ENCODE data around the gene TRPM3.

Gene TRPM3

GRCh38 chr9:70615464-70616138 is 505.8 kb downstream of the TRPM3 start:
- FAIRE-seq (no peak), DNase-seq (ENCODE audit: low spot score) (no peak)

- FAIRE-seq, result no peak
- no peak for DNase-seq (ENCODE audit: low spot score)
Observed at GRCh38 chr9:70614786-70615463, 506.5 kb downstream of the TRPM3 start.

GRCh38 chr9:70613024-70613768 is 508.2 kb downstream of the TRPM3 start:
- FAIRE-seq, result no peak
- DNase-seq (ENCODE audit: low spot score), result no peak

- no peak for DNase-seq (ENCODE audit: low spot score)
- no peak for FAIRE-seq
Observed at GRCh38 chr9:70610287-70610644, 511.2 kb downstream of the TRPM3 start.

- no peak for FAIRE-seq
- DNase-seq (ENCODE audit: low spot score), result no peak
Observed at GRCh38 chr9:70609542-70610286, 511.7 kb downstream of the TRPM3 start.

- no peak for DNase-seq (ENCODE audit: low spot score)
- no peak for FAIRE-seq
Observed at GRCh38 chr9:70609011-70609410, 512.4 kb downstream of the TRPM3 start.

GRCh38 chr9:70607926-70608325 is 513.5 kb downstream of the TRPM3 start:
- FAIRE-seq (no peak), DNase-seq (ENCODE audit: low spot score) (no peak)

- no peak for FAIRE-seq
- DNase-seq (ENCODE audit: low spot score), result no peak
Observed at GRCh38 chr9:70607329-70607728, 514.1 kb downstream of the TRPM3 start.

- FAIRE-seq, result no peak
- DNase-seq (ENCODE audit: low spot score), result no peak
Observed at GRCh38 chr9:70603020-70603411, 518.4 kb downstream of the TRPM3 start.

GRCh38 chr9:70602321-70603019 is 519.0 kb downstream of the TRPM3 start:
- peak; percentile 62 for DNase-seq (ENCODE audit: low spot score)
- FAIRE-seq, result peak; percentile 81

GRCh38 chr9:70601000-70601951 is 520.1 kb downstream of the TRPM3 start:
- DNase-seq (ENCODE audit: low spot score), result peak; percentile 73

GRCh38 chr9:70600506-70600905 is 520.9 kb downstream of the TRPM3 start:
- DNase-seq (ENCODE audit: low spot score), result no peak

More at GRCh38 chr9:70601000-70601951, 520.1 kb downstream of the TRPM3 start:
- FAIRE-seq, result peak; percentile 14

GRCh38 chr9:70597886-70598285 is 523.5 kb downstream of the TRPM3 start:
- DNase-seq (ENCODE audit: low spot score) (no peak), FAIRE-seq (no peak)

More at GRCh38 chr9:70600506-70600905, 520.9 kb downstream of the TRPM3 start:
- FAIRE-seq, result no peak

GRCh38 chr9:70595211-70595610 is 526.2 kb downstream of the TRPM3 start:
- FAIRE-seq (no peak), DNase-seq (ENCODE audit: low spot score) (no peak)

- DNase-seq (ENCODE audit: low spot score), result no peak
- no peak for FAIRE-seq
Observed at GRCh38 chr9:70594386-70594944, 527.0 kb downstream of the TRPM3 start.

GRCh38 chr9:70593241-70593640 is 528.2 kb downstream of the TRPM3 start:
- DNase-seq (ENCODE audit: low spot score) (no peak), FAIRE-seq (no peak)

- FAIRE-seq (no peak), DNase-seq (ENCODE audit: low spot score) (no peak)
Observed at GRCh38 chr9:70590315-70590677, 531.1 kb downstream of the TRPM3 start.

- FAIRE-seq (no peak), DNase-seq (ENCODE audit: low spot score) (no peak)
Observed at GRCh38 chr9:70589571-70590314, 531.7 kb downstream of the TRPM3 start.

GRCh38 chr9:70588999-70589398 is 532.4 kb downstream of the TRPM3 start:
- FAIRE-seq, result no peak

More at GRCh38 chr9:70588999-70589398, 532.4 kb downstream of the TRPM3 start:
- DNase-seq (ENCODE audit: low spot score), result no peak

Measured in RCC 7860 (cell line).